Sigmoid colon (tissue), 7 donors: ENCODE data around the gene LOXHD1. TPM values are rescaled to one million over a fixed set of nuclear protein-coding genes. Genes with fewer than 3 reads are reported as not detected.

Source experiments
- DNase-seq: peaks from one replicate; pipeline ENCODE4 v3.0.0-alpha.2; 2019
- H3K27ac ChIP-seq, 4 donors: fragments of 200-600 bp; sonication (generic); one replicate each; pipeline ENCODE4 v1.5.1; 2016 to 2019; ENCODE audit warnings: mild to moderate bottlenecking in 1 of 4
- H3K27me3 ChIP-seq, 3 donors: fragments of 200-600 bp; sonication (generic); one replicate each; pipeline ENCODE4 v1.5.1; 2019; ENCODE audit warnings: mild to moderate bottlenecking in 1 of 3
- H3K36me3 ChIP-seq, 4 donors: fragments of 200-600 bp; sonication (generic); one replicate each; pipeline ENCODE4 v1.5.1; 2016 to 2019
- H3K4me1 ChIP-seq, 4 donors: fragments of 200-600 bp; sonication (generic); one replicate each; pipeline ENCODE4 v1.5.1; 2017 to 2019
- H3K4me3 ChIP-seq, 4 donors: fragments of 200-600 bp; sonication (generic); one replicate each; pipeline ENCODE4 v1.5.1; 2017 to 2019; ENCODE audit warnings: mild to moderate bottlenecking in 2 of 4, moderate library complexity in 1 of 4
- H3K9me3 ChIP-seq, 4 donors: fragments of 200-600 bp in 3 of 4; sonication (generic) in 3 of 4; one replicate each; pipeline versions ENCODE4 v1.5.1 to v1.6.1; 2013 to 2019
- EP300 ChIP-seq, 4 donors: sonication (generic); formaldehyde crosslinking; IDR thresholded peaks; one replicate each; pipeline ENCODE4 v1.6.1; 2017; ENCODE audit warnings: antibody characterized with exemption in 4 of 4
- POLR2A ChIP-seq, 2 donors: fragments of 450-650 bp; IDR thresholded peaks; one replicate each; pipeline ENCODE4 v1.6.1; 2016; ENCODE audit warnings: antibody characterized with exemption in 2 of 2, mild to moderate bottlenecking in 2 of 2, moderate library complexity in 2 of 2
- POLR2AphosphoS5 ChIP-seq, 4 donors: sonication (generic); formaldehyde crosslinking; IDR thresholded peaks; one replicate each; pipeline ENCODE4 v1.6.1; 2017; ENCODE audit warnings: antibody characterized with exemption in 4 of 4
- WGBS, 2 donors: extraction: QIAGEN DNeasy Blood & Tissue Kit; methylation state at CpG; one replicate each; pipeline ENCODE4 v1.1.7; 2013; 5-methylcytosine and 5-hydroxymethylcytosine counted together
- intact Hi-C: fragments of 100-400 bp; cut with DNase I; formaldehyde crosslinking; loops from one replicate; pipeline ENCODE4 v1.15.1; 2023
- polyA plus RNA-seq, 3 donors: library from polyadenylated mRNA; stranded (reverse); fragments of 200-250 nt; gene quantifications; one replicate each; pipeline ENCODE4 v1.2.3, GENCODE V29; 2013
- total RNA-seq, 4 donors: library from RNA; depleted of rRNA; stranded (reverse); fragments of >200 nt; gene quantifications; one replicate each; pipeline ENCODE4 v1.1.0, GENCODE V29; 2016
- TF ChIP-seq, protein P1 (sequence below), 4 experiments: fragments of 450-650 bp in 3 of 4; fragments of 200-600 bp in 1 of 4; IDR thresholded peaks; one replicate each; pipeline ENCODE4 v1.5.1; 2016 to 2019; ENCODE audit warnings: antibody characterized with exemption in 4 of 4, mild to moderate bottlenecking in 3 of 4, moderate library complexity in 2 of 4
- donor health status: healthy with polysubstance abuse.
- donor health status: Bipolar disorder and iron deficiency.
- donor health status: healthy.

The LOXHD1 gene
- total and polyA plus RNA-seq, 7 donors: 0.06 to 0.28 (median 0.27) TPM; not detected in 4

GRCh38 chr18:46646468-46646867, 10.6 kb downstream of the LOXHD1 start:
- intact Hi-C loops: no loop called here
- DNase-seq: no peak
- 78 to 87% methylated on average over 7 of the region's 7 CpGs for WGBS, 2 donors

GRCh38 chr18:46642561-46642960, 14.5 kb downstream of the LOXHD1 start:
- DNase-seq: peak; percentile 17
- intact Hi-C loops: no loop called here
- H3K9me3 ChIP-seq: no peaks in the 10 kb centered on the region

More at GRCh38 chr18:46646468-46646867, 10.6 kb downstream of the LOXHD1 start:
- Histone ChIP-seq H3K27me3 (no peaks in the 10 kb centered on the region), H3K4me1 (no peaks in the 10 kb centered on the region), H3K4me3 (no peak overlapping the region), H3K36me3 (no peaks in the 10 kb centered on the region), H3K27ac (no peak overlapping the region), H3K9me3 (no peaks in the 10 kb centered on the region)
- no peak for TF ChIP-seq POLR2AphosphoS5 (IDR thresholded peaks at IDR 0.05)
- TF ChIP-seq, protein P1, sequence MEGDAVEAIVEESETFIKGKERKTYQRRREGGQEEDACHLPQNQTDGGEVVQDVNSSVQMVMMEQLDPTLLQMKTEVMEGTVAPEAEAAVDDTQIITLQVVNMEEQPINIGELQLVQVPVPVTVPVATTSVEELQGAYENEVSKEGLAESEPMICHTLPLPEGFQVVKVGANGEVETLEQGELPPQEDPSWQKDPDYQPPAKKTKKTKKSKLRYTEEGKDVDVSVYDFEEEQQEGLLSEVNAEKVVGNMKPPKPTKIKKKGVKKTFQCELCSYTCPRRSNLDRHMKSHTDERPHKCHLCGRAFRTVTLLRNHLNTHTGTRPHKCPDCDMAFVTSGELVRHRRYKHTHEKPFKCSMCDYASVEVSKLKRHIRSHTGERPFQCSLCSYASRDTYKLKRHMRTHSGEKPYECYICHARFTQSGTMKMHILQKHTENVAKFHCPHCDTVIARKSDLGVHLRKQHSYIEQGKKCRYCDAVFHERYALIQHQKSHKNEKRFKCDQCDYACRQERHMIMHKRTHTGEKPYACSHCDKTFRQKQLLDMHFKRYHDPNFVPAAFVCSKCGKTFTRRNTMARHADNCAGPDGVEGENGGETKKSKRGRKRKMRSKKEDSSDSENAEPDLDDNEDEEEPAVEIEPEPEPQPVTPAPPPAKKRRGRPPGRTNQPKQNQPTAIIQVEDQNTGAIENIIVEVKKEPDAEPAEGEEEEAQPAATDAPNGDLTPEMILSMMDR (IDR thresholded peaks at IDR 0.05): no peak
- TF ChIP-seq POLR2A (IDR thresholded peaks at IDR 0.05): no peak
- no peak for TF ChIP-seq EP300 (IDR thresholded peaks at IDR 0.05)

DNA sequence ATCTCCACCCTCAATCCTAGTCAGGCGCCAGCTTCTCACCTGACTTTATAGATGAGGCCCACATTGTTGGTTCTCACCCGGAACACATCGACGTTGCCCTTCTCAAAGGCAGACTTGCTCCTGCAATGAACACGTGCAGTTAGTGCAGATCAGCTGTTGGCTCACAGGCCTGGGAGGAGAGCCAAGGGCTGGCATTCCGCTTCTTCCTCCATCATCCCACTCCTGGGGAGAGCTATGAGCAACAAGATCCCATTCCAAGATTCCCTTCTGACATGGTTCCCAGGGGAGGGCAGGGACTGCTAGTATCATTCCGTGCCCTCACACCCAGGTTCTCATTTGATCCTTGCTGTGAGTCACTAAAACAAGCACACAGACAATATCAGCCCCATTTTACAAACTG, 15.1 kb downstream of the LOXHD1 start:
- Histone ChIP-seq H3K36me3 (no peaks in the 10 kb centered on the region), H3K27ac (no peak overlapping the region), H3K4me3 (no peak overlapping the region), H3K4me1 (no peaks in the 10 kb centered on the region), H3K27me3 (no peaks in the 10 kb centered on the region), H3K9me3 (no peaks in the 10 kb centered on the region)
- intact Hi-C loops: no loop called here
- 80 to 87% methylated on average over 7 of the region's 7 CpGs for WGBS, 2 donors
- no peak for DNase-seq
- no peak for TF ChIP-seq POLR2AphosphoS5 (IDR thresholded peaks at IDR 0.05)
- TF ChIP-seq, protein P1 (IDR thresholded peaks at IDR 0.05): no peak
- no peak for TF ChIP-seq EP300 (IDR thresholded peaks at IDR 0.05)
- no peak for TF ChIP-seq POLR2A (IDR thresholded peaks at IDR 0.05)

More at GRCh38 chr18:46642561-46642960, 14.5 kb downstream of the LOXHD1 start:
- 70 to 71% methylated on average over 5 of the region's 5 CpGs for WGBS, 2 donors
- TF ChIP-seq EP300 (IDR thresholded peaks at IDR 0.05): no peak
- TF ChIP-seq, protein P1 (IDR thresholded peaks at IDR 0.05): no peak
- no peaks in the 10 kb centered on the region for H3K36me3 ChIP-seq
- H3K4me3 ChIP-seq: no peak overlapping the region
- H3K4me1 ChIP-seq: no peaks in the 10 kb centered on the region
- H3K27me3 ChIP-seq: no peaks in the 10 kb centered on the region
- H3K27ac ChIP-seq: no peak overlapping the region

DNA sequence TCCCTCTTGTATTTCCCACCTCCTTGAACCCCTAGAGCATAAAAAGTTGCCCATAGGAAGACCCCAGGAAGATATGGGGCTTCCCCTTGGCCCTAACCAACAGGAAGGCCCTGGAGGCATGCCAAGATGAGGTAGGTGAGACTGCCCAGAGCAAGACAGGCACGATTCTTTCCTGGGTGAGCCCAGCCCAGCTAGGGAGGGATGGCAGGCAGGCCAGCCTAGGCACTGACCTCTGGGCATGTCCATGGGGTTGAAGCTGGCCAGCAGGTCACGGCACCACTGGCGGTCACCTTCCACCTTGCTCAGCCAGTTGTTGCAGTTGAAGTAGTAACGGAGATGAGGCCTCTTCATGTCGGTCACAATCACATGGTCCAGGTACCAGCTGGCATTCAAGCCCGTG, 17.6 kb downstream of the LOXHD1 start:
- Histone ChIP-seq H3K4me1 (no peaks in the 10 kb centered on the region), H3K27me3 (no peaks in the 10 kb centered on the region), H3K27ac (no peak overlapping the region), H3K9me3 (no peaks in the 10 kb centered on the region), H3K4me3 (no peak overlapping the region), H3K36me3 (no peaks in the 10 kb centered on the region)
- TF ChIP-seq POLR2A (IDR thresholded peaks at IDR 0.05): no peak
- TF ChIP-seq, protein P1 (IDR thresholded peaks at IDR 0.05): no peak
- no peak for TF ChIP-seq POLR2AphosphoS5 (IDR thresholded peaks at IDR 0.05)
- TF ChIP-seq EP300 (IDR thresholded peaks at IDR 0.05): no peak
- intact Hi-C loops: no loop called here
- DNase-seq: no peak
- WGBS, 2 donors: 87 to 93% methylated on average over 6 of the region's 6 CpGs

- H3K9me3 ChIP-seq: no peaks in the 10 kb centered on the region
- WGBS, 2 donors: 78 to 84% methylated on average over 7 of the region's 7 CpGs
- no peak overlapping the region for H3K27ac ChIP-seq
- H3K4me3 ChIP-seq: no peak overlapping the region
- TF ChIP-seq, protein P1 (IDR thresholded peaks at IDR 0.05): no peak
- TF ChIP-seq POLR2AphosphoS5 (IDR thresholded peaks at IDR 0.05) (no peak), EP300 (IDR thresholded peaks at IDR 0.05) (no peak), POLR2A (IDR thresholded peaks at IDR 0.05) (no peak)
- H3K4me1 ChIP-seq: no peaks in the 10 kb centered on the region
- H3K36me3 ChIP-seq: no peaks in the 10 kb centered on the region
- intact Hi-C loops: no loop called here
- no peak for DNase-seq
- H3K27me3 ChIP-seq: no peaks in the 10 kb centered on the region
Observed at GRCh38 chr18:46636040-46636630, 20.9 kb downstream of the LOXHD1 start.
